ENCODE measurements around the gene DHRS7B.

Gene DHRS7B

GRCh38 chr17:21239680-21240368, 113.1 kb downstream of the DHRS7B start:
- no peak for DNase-seq (ENCODE audit: low read depth in 2 of 2)

GRCh38 chr17:21240369-21241055, 113.7 kb downstream of the DHRS7B start:
- DNase-seq (ENCODE audit: low read depth in 2 of 2), result no peak

Data from stimulated activated CD8-positive, alpha-beta memory T cell treated with anti-CD3 and anti-CD28 coated beads, Interleukin-7, amount 100 ng/mL, for 4 hours (primary cell).